ENCODE data around the gene C2orf15.

DNA sequence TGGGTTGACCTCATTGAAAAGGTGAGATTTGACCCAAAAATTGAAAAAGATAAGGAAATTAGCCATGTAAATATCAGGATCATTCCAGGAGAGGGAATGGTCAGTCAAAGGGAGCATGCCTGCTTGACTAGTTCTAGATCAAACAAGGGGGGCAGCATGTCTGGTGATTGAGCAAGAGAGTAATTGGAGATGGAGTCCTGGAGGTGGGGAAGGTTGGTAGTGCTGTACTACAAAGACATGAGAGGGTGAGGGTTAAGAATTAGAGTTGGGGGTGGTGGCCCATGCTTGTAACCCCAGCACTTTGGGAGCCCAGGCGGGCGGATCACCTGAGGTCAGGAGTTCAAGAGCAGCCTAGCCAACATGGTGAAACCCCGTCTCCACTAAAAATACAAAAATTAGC lies 41.5 kb downstream of the C2orf15 start:
- TF ChIP-seq, protein P1, sequence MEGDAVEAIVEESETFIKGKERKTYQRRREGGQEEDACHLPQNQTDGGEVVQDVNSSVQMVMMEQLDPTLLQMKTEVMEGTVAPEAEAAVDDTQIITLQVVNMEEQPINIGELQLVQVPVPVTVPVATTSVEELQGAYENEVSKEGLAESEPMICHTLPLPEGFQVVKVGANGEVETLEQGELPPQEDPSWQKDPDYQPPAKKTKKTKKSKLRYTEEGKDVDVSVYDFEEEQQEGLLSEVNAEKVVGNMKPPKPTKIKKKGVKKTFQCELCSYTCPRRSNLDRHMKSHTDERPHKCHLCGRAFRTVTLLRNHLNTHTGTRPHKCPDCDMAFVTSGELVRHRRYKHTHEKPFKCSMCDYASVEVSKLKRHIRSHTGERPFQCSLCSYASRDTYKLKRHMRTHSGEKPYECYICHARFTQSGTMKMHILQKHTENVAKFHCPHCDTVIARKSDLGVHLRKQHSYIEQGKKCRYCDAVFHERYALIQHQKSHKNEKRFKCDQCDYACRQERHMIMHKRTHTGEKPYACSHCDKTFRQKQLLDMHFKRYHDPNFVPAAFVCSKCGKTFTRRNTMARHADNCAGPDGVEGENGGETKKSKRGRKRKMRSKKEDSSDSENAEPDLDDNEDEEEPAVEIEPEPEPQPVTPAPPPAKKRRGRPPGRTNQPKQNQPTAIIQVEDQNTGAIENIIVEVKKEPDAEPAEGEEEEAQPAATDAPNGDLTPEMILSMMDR (IDR thresholded peaks at IDR 0.05): no peak
- TF ChIP-seq POLR2A (IDR thresholded peaks at IDR 0.05): no peak
